HCT116 (cell line): ENCODE results near the gene PCSK2. TPM values are rescaled to one million over a fixed set of nuclear protein-coding genes. Genes with fewer than 3 reads are reported as not detected.

Source experiments
- ATAC-seq: fragments of 200-7000 bp; cut with Tn5 transposase; 2 replicates; pipeline ENCODE4 v1.9.1; 2020; ENCODE audit warnings: mild to moderate bottlenecking, moderate library complexity
- BruUV-seq: library from RNA; stranded (reverse); fragments of 400-500 nt; replicated peaks from 2 replicates; lab custom pipeline; 2021; lab: Mats Ljungman, UMichigan
- CTCF ChIA-PET: fragments of 300-600 bp; sonication (Branson Sonifier 250); formaldehyde crosslinking; loops from one replicate; lab custom pipeline; 2021; ENCODE audit warnings: antibody characterized with exemption; lab: Charles Lee
- POLR2A ChIA-PET: fragments of 300-600, 350-600 bp; sonication (Branson Sonifier 250); formaldehyde crosslinking; loops from one replicate; lab custom pipeline; 2021; ENCODE audit warnings: antibody characterized with exemption; lab: Charles Lee
- RAD21 ChIA-PET, 2 experiments: fragments of 300-600 bp; sonication (Branson Sonifier 250); formaldehyde crosslinking; loops; one replicate each; lab custom pipeline; 2023; ENCODE audit warnings: low total read pairs in 2 of 2; ENCODE audit not compliant: uncharacterized antibody in 2 of 2, unreplicated experiment in 2 of 2, low non-redundant PET in 1 of 2; lab: Charles Lee
- DNase-seq: peaks from one replicate; pipeline ENCODE4 v3.0.0-alpha.2; 2010; ENCODE audit warnings: low read depth, low spot score
- H2AFZ ChIP-seq: fragments of 200-600 bp; shearing (Covaris generic), sonication (generic); 2 replicates; pipeline ENCODE4 v1.6.1; 2017; ENCODE audit warnings: low read depth, mixed run types, mixed read lengths, antibody characterized with exemption, low read length; ENCODE audit not compliant: poor library complexity, severe bottlenecking
- H3K27ac ChIP-seq: 2 replicates; pipeline ENCODE4 v1.5.1; 2012; ENCODE audit warnings: low read depth, low read length
- H3K27me3 ChIP-seq: fragments of 200-600 bp; sonication (generic); 2 replicates; pipeline ENCODE4 v1.6.1; 2016; ENCODE audit warnings: mixed run types, low read length, mixed read lengths; ENCODE audit not compliant: insufficient read depth
- H3K36me3 ChIP-seq, 2 experiments: fragments of 200-500 bp in 1 of 2; fragments of 200-600 bp in 1 of 2; sonication (Bioruptor generic) in 1 of 2; sonication (generic) in 1 of 2; 2 replicates each; pipeline versions ENCODE4 v1.5.1 to v1.6.1; 2014 to 2016; ENCODE audit warnings: low read length in 2 of 2, inconsistent platforms in 1 of 2, mixed read lengths in 1 of 2, mixed run types in 1 of 2; ENCODE audit not compliant: insufficient read depth in 2 of 2, control insufficient read depth in 1 of 2
- H3K4me1 ChIP-seq, 2 experiments: fragments of 200-600 bp in 1 of 2; sonication (generic) in 1 of 2; 2 replicates each; pipeline versions ENCODE4 v1.5.1 to v1.6.1; 2012 to 2017; ENCODE audit warnings: low read length in 2 of 2, inconsistent platforms in 1 of 2, mild to moderate bottlenecking in 1 of 2, mixed read lengths in 1 of 2, mixed run types in 1 of 2, moderate library complexity in 1 of 2; ENCODE audit not compliant: insufficient read depth in 2 of 2, control insufficient read depth in 1 of 2
- H3K4me2 ChIP-seq: fragments of 200-600 bp; sonication (generic); 2 replicates; pipeline ENCODE4 v1.6.1; 2017; ENCODE audit warnings: mixed run types, low read length, mixed read lengths
- H3K4me3 ChIP-seq, 2 experiments: fragments of 200-600 bp in 1 of 2; sonication (generic) in 1 of 2; replicated peaks in 1 of 2; 2 replicates each; pipeline ENCODE4 v1.5.1; 2011 to 2016; ENCODE audit warnings: low read length in 2 of 2, control low read depth in 1 of 2, low read depth in 1 of 2, mild to moderate bottlenecking in 1 of 2, mixed read lengths in 1 of 2, mixed run types in 1 of 2
- H3K79me2 ChIP-seq: fragments of 200-600 bp; sonication (generic); 2 replicates; pipeline ENCODE4 v1.6.1; 2017; ENCODE audit warnings: mild to moderate bottlenecking, mixed run types, low read length, moderate library complexity, mixed read lengths; ENCODE audit not compliant: insufficient read depth
- H3K9ac ChIP-seq: fragments of 200-600 bp; sonication (generic); 2 replicates; pipeline ENCODE4 v1.6.1; 2016; ENCODE audit warnings: low read length, mixed read lengths
- H3K9me2 ChIP-seq: fragments of 200-600 bp; sonication (generic), shearing (Covaris generic); 2 replicates; pipeline ENCODE4 v1.6.1; 2017; ENCODE audit warnings: mixed run types, mild to moderate bottlenecking, moderate library complexity; ENCODE audit not compliant: insufficient read depth
- H3K9me3 ChIP-seq, 2 experiments: fragments of 200-500 bp in 1 of 2; fragments of 200-600 bp in 1 of 2; sonication (Bioruptor generic) in 1 of 2; sonication (generic) in 1 of 2; 2 replicates each; pipeline ENCODE4 v1.6.1; 2014 to 2017; ENCODE audit warnings: low read length in 2 of 2, mixed read lengths in 2 of 2, inconsistent platforms in 1 of 2, low read depth in 1 of 2, mild to moderate bottlenecking in 1 of 2, mixed run types in 1 of 2, moderate library complexity in 1 of 2; ENCODE audit not compliant: control insufficient read depth in 1 of 2, insufficient read depth in 1 of 2
- H4K20me1 ChIP-seq: fragments of 200-600 bp; sonication (generic), shearing (Covaris generic); 2 replicates; pipeline ENCODE4 v1.6.1; 2017; ENCODE audit warnings: mixed run types, mild to moderate bottlenecking, moderate library complexity; ENCODE audit not compliant: insufficient read depth
- CBX3 ChIP-seq: IDR thresholded peaks from 2 replicates; pipeline ENCODE4 v1.6.1; 2012; ENCODE audit warnings: low read depth
- CEBPB ChIP-seq: IDR thresholded peaks from 2 replicates; pipeline ENCODE4 v1.6.1; 2012; ENCODE audit warnings: low read depth
- EGR1 ChIP-seq: IDR thresholded peaks from 2 replicates; pipeline ENCODE4 v1.6.1; 2012; ENCODE audit warnings: low read depth
- ELF1 ChIP-seq: IDR thresholded peaks from 2 replicates; pipeline ENCODE4 v1.6.1; 2012; ENCODE audit warnings: low read depth, borderline replicate concordance
- EZH2 ChIP-seq: fragments of 200-600 bp; sonication (generic); IDR thresholded peaks from 2 replicates; pipeline ENCODE4 v1.6.1; 2017; ENCODE audit warnings: antibody characterized with exemption, mixed run types
- EZH2phosphoT487 ChIP-seq: fragments of 200-600 bp; IDR thresholded peaks from 2 replicates; pipeline ENCODE4 v1.6.1; 2018; ENCODE audit warnings: antibody characterized with exemption, borderline replicate concordance
- FOSL1 ChIP-seq: IDR thresholded peaks from 2 replicates; pipeline ENCODE4 v1.6.1; 2012; ENCODE audit warnings: low read depth
- JUND ChIP-seq: IDR thresholded peaks from 2 replicates; pipeline ENCODE4 v1.6.1; 2012
- MAX ChIP-seq: IDR thresholded peaks from 2 replicates; pipeline ENCODE4 v1.6.1; 2012
- POLR2A ChIP-seq: IDR thresholded peaks from 2 replicates; pipeline ENCODE4 v1.7.0; 2011; ENCODE audit warnings: borderline replicate concordance; ENCODE audit not compliant: insufficient read depth, insufficient read length; ENCODE audit errors: extremely low read depth
- POLR2AphosphoS5 ChIP-seq: IDR thresholded peaks from 2 replicates; pipeline ENCODE4 v1.6.1; 2011; ENCODE audit warnings: mild to moderate bottlenecking, low read depth, low read length, moderate library complexity
- RAD21 ChIP-seq: IDR thresholded peaks from 2 replicates; pipeline ENCODE4 v1.6.1; 2012; ENCODE audit warnings: low read depth, mild to moderate bottlenecking
- REST ChIP-seq: IDR thresholded peaks from 2 replicates; pipeline ENCODE4 v1.6.1; 2012; ENCODE audit warnings: low read depth
- SIN3A ChIP-seq: IDR thresholded peaks from 2 replicates; pipeline ENCODE4 v1.6.1; 2012; ENCODE audit warnings: low read depth
- SP1 ChIP-seq: IDR thresholded peaks from 2 replicates; pipeline ENCODE4 v1.6.1; 2012; ENCODE audit warnings: low read depth
- SRF ChIP-seq: IDR thresholded peaks from 2 replicates; pipeline ENCODE4 v1.6.1; 2012; ENCODE audit warnings: low read depth
- TCF7L2 ChIP-seq: IDR thresholded peaks from 2 replicates; pipeline ENCODE4 v1.7.0; 2011; ENCODE audit warnings: borderline replicate concordance, inconsistent platforms; ENCODE audit not compliant: insufficient read depth, insufficient read length; ENCODE audit errors: extremely low read depth
- YY1 ChIP-seq: IDR thresholded peaks from 2 replicates; pipeline ENCODE4 v1.6.1; 2011; ENCODE audit warnings: low read length, low read depth, moderate library complexity, mild to moderate bottlenecking; ENCODE audit not compliant: insufficient replicate concordance; ENCODE audit errors: extremely low read depth
- ZFX ChIP-seq: fragments of 450-650 bp; IDR thresholded peaks from 2 replicates; pipeline ENCODE4 v1.6.1; 2017
- ZNF274 ChIP-seq: fragments of 200-500 bp; sonication (Bioruptor generic); IDR thresholded peaks from 2 replicates; pipeline ENCODE4 v1.6.1; 2014; ENCODE audit warnings: mild to moderate bottlenecking, low read depth, low read length, inconsistent platforms
- intact Hi-C: fragments of 100-400 bp; cut with micrococcal nuclease; formaldehyde crosslinking; loops from 2 replicates; pipeline ENCODE4 v1.10.0; 2022
- total RNA-seq: library from RNA; stranded (reverse); gene quantifications from one replicate; pipeline ENCODE4 v1.2.1, GENCODE V29; 2021; ENCODE audit not compliant: unreplicated experiment
- TF ChIP-seq, protein P1 (sequence below): IDR thresholded peaks from 2 replicates; pipeline ENCODE4 v1.6.1; 2012

PCSK2 gene
- total RNA-seq, 1 experiment from 2014 or later, result not detected

DNA sequence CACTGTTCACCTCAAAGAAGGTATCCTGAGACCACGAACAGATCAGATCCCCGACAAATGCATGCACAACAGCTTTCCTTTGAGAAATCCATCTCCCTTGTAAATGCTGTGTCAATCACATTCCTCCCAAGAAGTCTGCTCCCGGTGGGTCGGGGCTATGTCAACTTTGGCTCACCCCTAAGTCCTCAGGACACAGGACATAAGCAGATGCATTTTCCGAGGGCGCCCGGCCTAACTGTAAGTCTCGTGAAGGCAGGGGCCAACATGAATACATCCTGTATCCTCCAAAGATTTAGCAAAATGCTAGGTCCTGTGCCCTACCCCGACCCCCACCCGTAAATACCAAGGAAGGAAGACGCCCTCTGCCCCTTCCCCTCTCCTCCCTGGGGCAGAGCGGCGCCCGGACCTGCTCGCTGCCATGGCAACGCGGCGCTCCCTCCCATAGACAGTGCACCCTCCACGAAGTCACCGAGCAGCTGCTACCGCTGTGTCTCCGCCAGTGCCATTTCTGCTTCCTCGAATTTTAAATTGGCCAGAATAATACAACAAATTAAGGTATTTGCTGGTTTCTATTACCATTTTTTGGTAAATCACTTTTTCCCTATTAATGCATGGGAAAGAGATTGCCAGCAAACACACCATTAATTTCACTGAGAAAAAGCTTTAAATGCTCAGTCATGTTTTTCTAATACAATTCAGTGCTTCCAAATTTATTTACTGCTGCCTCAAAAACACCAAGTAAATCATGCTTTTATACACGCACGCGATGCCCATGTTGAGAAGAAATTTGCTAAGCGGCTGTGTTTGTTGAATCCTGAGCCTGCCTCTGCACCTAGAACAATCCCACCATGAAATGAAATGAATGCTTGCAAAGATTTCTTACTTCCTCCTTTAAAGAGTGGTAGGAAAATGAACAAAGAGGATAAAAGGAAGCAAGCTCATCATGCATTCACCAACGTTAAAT is 100.6 kb downstream of the PCSK2 start (continued):
- TF ChIP-seq TCF7L2 (no peak), JUND (no peak), CEBPB (no peak), SP1 (no peak), ELF1 (no peak), FOSL1 (no peak), EGR1 (no peak), SRF (no peak), EZH2phosphoT487 (no peak)

DNA sequence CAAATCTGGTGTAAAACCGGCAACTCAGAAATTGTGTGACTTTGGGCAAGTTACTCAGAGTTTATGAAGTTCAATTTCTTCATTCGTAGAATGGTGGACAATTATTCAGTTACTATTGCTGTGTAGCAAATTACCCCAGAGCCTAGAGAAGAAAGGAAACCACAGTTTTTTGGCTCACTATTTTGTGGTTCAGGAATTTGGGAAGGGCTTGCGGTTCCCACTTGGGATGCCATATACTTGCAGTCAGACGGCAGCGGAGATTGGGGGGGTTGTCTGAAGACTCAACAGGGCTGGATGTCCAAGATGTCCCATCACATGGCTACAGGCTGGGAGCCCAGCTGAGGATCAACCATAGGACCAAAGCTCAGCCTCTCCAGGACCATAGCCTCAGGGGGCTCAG is 108.1 kb downstream of the PCSK2 start:
- no peaks in the 10 kb centered on the region for H3K4me1 ChIP-seq
- ATAC-seq (no peak), DNase-seq (no peak)
- no peak overlapping the region for H3K27ac ChIP-seq
- CTCF ChIA-PET, result no interaction called here
- peaks cover 22% of the 10 kb centered on the region for H3K27me3 ChIP-seq
- no TSS peak for BruUV-seq
- TF ChIP-seq MAX, result no peak
- TF ChIP-seq CEBPB, result no peak
- no peak for TF ChIP-seq ZNF274
- TF ChIP-seq JUND, result no peak
- no peak for TF ChIP-seq ELF1
- no peak for TF ChIP-seq YY1
- TF ChIP-seq POLR2AphosphoS5, result no peak
- no peak for TF ChIP-seq REST
- no peak for TF ChIP-seq RAD21
- TF ChIP-seq, protein P1, sequence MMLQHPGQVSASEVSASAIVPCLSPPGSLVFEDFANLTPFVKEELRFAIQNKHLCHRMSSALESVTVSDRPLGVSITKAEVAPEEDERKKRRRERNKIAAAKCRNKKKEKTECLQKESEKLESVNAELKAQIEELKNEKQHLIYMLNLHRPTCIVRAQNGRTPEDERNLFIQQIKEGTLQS, result no peak
- no peak for TF ChIP-seq CBX3
- TF ChIP-seq SP1, result no peak
- TF ChIP-seq POLR2A, result no peak
- TF ChIP-seq ZFX, result no peak
- TF ChIP-seq FOSL1, result no peak
- TF ChIP-seq EZH2, result no peak
- no peak for TF ChIP-seq EGR1
- TF ChIP-seq SIN3A, result no peak
- H3K4me3 ChIP-seq, result no peak overlapping the region
- H3K79me2 ChIP-seq, result no peaks in the 10 kb centered on the region
- no peaks in the 10 kb centered on the region for H3K36me3 ChIP-seq
- H3K9ac ChIP-seq, result no peak overlapping the region
- no peaks in the 10 kb centered on the region for H3K9me3 ChIP-seq
- H3K9me2 ChIP-seq, result no peaks in the 10 kb centered on the region
- RAD21 ChIA-PET, result no interaction called here
- POLR2A ChIA-PET, result no interaction called here
- intact Hi-C loops, result no loop called here
- no peak overlapping the region for H3K4me2 ChIP-seq
- H2AFZ ChIP-seq, result no peak overlapping the region
- no peaks in the 10 kb centered on the region for H4K20me1 ChIP-seq
